HG03432 (cell line): ENCODE data around the gene GTSE1.

ENCODE experiments used
- ATAC-seq: cut with Tn5 transposase; IDR thresholded peaks from one replicate; pipeline ENCODE4 v1.9.1; 2021; ENCODE audit warnings: mild to moderate bottlenecking, moderate library complexity; ENCODE audit not compliant: unreplicated experiment

Gene GTSE1

GRCh38 chr22:46351131-46351735 is 54.6 kb downstream of the GTSE1 start:
- ATAC-seq = no peak

GRCh38 chr22:46351767-46352166 is 55.1 kb downstream of the GTSE1 start:
- ATAC-seq = no peak

- no peak for ATAC-seq
Observed at GRCh38 chr22:46352276-46352675, 55.6 kb downstream of the GTSE1 start.

GRCh38 chr22:46352691-46353386 is 56.2 kb downstream of the GTSE1 start:
- ATAC-seq = no peak

- no peak for ATAC-seq
Observed at GRCh38 chr22:46353483-46354105, 56.9 kb downstream of the GTSE1 start.

- no peak for ATAC-seq
Observed at GRCh38 chr22:46354176-46354992, 57.7 kb downstream of the GTSE1 start.

- ATAC-seq = no peak
Observed at GRCh38 chr22:46354993-46355305, 58.3 kb downstream of the GTSE1 start.

GRCh38 chr22:46355369-46355995 is 58.8 kb downstream of the GTSE1 start:
- ATAC-seq = no peak

GRCh38 chr22:46355996-46356471 is 59.4 kb downstream of the GTSE1 start:
- no peak for ATAC-seq

GRCh38 chr22:46356496-46357480 is 60.1 kb downstream of the GTSE1 start:
- ATAC-seq = no peak

GRCh38 chr22:46357711-46358520 is 61.2 kb downstream of the GTSE1 start:
- ATAC-seq = no peak

- no peak for ATAC-seq
Observed at GRCh38 chr22:46358766-46359165, 62.1 kb downstream of the GTSE1 start.

- ATAC-seq = no peak
Observed at GRCh38 chr22:46359362-46359761, 62.7 kb downstream of the GTSE1 start.

GRCh38 chr22:46360097-46360496 is 63.4 kb downstream of the GTSE1 start:
- ATAC-seq = no peak

- no peak for ATAC-seq
Observed at GRCh38 chr22:46360891-46361290, 64.2 kb downstream of the GTSE1 start.

GRCh38 chr22:46361826-46362202 is 65.1 kb downstream of the GTSE1 start:
- ATAC-seq = no peak

- no peak for ATAC-seq
Observed at GRCh38 chr22:46362203-46362933, 65.7 kb downstream of the GTSE1 start.

GRCh38 chr22:46362934-46363515 is 66.4 kb downstream of the GTSE1 start:
- ATAC-seq = no peak
